ENCODE data around the gene TMEM25.

- no peak for TF ChIP-seq CTCF (conservative IDR thresholded peaks at IDR 0.05 in 1 of 2, IDR thresholded peaks at IDR 0.05 in 1 of 2; ENCODE audit: extremely low read depth in 1 of 2, insufficient read depth in 1 of 2, low read depth in 1 of 2, low read length in 2 of 2)
- no peak for TF ChIP-seq EZH2 (IDR thresholded peaks at IDR 0.05; ENCODE audit: borderline replicate concordance, low read length)
Measured at GRCh38 chr11:118569670-118570069, 38.7 kb downstream of the TMEM25 start.

All from mammary epithelial cell (primary cell).